Glutamatergic neuron (in vitro differentiated cells): Measurements from ENCODE around the gene USP7. TPM values are rescaled to one million over a fixed set of nuclear protein-coding genes. Genes with fewer than 3 reads are reported as not detected.

Source experiments
- DNase-seq: peaks from one replicate; pipeline ENCODE4 v3.0.0; 2022
- H3K27ac Mint-ChIP-seq: one replicate; pipeline ENCODE4 v1.8.0; 2020; ENCODE audit warnings: mild to moderate bottlenecking, mixed read lengths, inconsistent platforms; ENCODE audit not compliant: unreplicated experiment
- H3K27me3 Mint-ChIP-seq: one replicate; pipeline ENCODE4 v1.8.0; 2020; ENCODE audit warnings: mild to moderate bottlenecking, moderate library complexity, mixed read lengths, inconsistent platforms; ENCODE audit not compliant: unreplicated experiment
- H3K36me3 Mint-ChIP-seq: one replicate; pipeline ENCODE4 v1.8.0; 2020; ENCODE audit warnings: mild to moderate bottlenecking, mixed read lengths, inconsistent platforms; ENCODE audit not compliant: unreplicated experiment
- H3K4me1 Mint-ChIP-seq: one replicate; pipeline ENCODE4 v1.8.0; 2020; ENCODE audit warnings: mild to moderate bottlenecking, low read depth, mixed read lengths, inconsistent platforms; ENCODE audit not compliant: unreplicated experiment
- H3K4me3 Mint-ChIP-seq: one replicate; pipeline ENCODE4 v1.8.0; 2020; ENCODE audit warnings: mild to moderate bottlenecking, mixed read lengths, inconsistent platforms; ENCODE audit not compliant: unreplicated experiment
- H3K9me3 Mint-ChIP-seq: one replicate; pipeline ENCODE4 v1.8.0; 2020; ENCODE audit warnings: mild to moderate bottlenecking, moderate library complexity, mixed read lengths, inconsistent platforms; ENCODE audit not compliant: unreplicated experiment
- CTCF ChIP-seq: fragments of 200-600 bp; sonication (generic); IDR thresholded peaks from one replicate; pipeline ENCODE4 v1.5.0; 2021; ENCODE audit not compliant: partially characterized antibody, unreplicated experiment
- total RNA-seq: library from RNA; stranded (reverse); fragmentation: NEBNext Ultra II Directional; extraction: Animal tissue kit (Norgen Biotek cat#: 25700); gene quantifications from one replicate; pipeline ENCODE4 v1.2.1, GENCODE V29; 2021; ENCODE audit not compliant: unreplicated experiment

Gene USP7
- total RNA-seq, 1 donor from 2014 or later: 167 TPM

GRCh38 chr16:8867216-8867931, 96.3 kb downstream of the USP7 start:
- H3K36me3 Mint-ChIP-seq: no peaks in the 10 kb centered on the region
- peaks cover 12% of the 10 kb centered on the region for H3K9me3 Mint-ChIP-seq
- peak overlapping the region; percentile 95 for H3K27ac Mint-ChIP-seq
- H3K4me3 Mint-ChIP-seq: peak overlapping the region; percentile 98
- peaks cover 22% of the 10 kb centered on the region for H3K27me3 Mint-ChIP-seq
- peak; percentile 50 for DNase-seq
- peaks cover 20% of the 10 kb centered on the region for H3K4me1 Mint-ChIP-seq
- TF ChIP-seq CTCF: no peak

- Mint-ChIP-seq H3K4me3 (peak overlapping the region; percentile 98), H3K4me1 (peaks cover 24% of the 10 kb centered on the region)
Measured at GRCh38 chr16:8866884-8867215, 96.9 kb downstream of the USP7 start.

GRCh38 chr16:8866118-8866883, 97.4 kb downstream of the USP7 start:
- Mint-ChIP-seq H3K36me3 (no peaks in the 10 kb centered on the region), H3K27me3 (peaks cover 24% of the 10 kb centered on the region), H3K4me1 (peaks cover 28% of the 10 kb centered on the region), H3K4me3 (peak overlapping the region; percentile 84), H3K9me3 (peaks cover 15% of the 10 kb centered on the region), H3K27ac (peak overlapping the region; percentile 89)
- DNase-seq: peak; percentile 80
- TF ChIP-seq CTCF: no peak

More at GRCh38 chr16:8866884-8867215, 96.9 kb downstream of the USP7 start:
- no peak for DNase-seq
- Mint-ChIP-seq H3K36me3 (no peaks in the 10 kb centered on the region), H3K9me3 (peaks cover 15% of the 10 kb centered on the region), H3K27ac (peak overlapping the region; percentile 95), H3K27me3 (peaks cover 24% of the 10 kb centered on the region)
- no peak for TF ChIP-seq CTCF

- H3K27me3 Mint-ChIP-seq: peaks cover 24% of the 10 kb centered on the region
- no peak for DNase-seq
- peak overlapping the region; percentile 89 for H3K27ac Mint-ChIP-seq
- peaks cover 33% of the 10 kb centered on the region for H3K4me1 Mint-ChIP-seq
- TF ChIP-seq CTCF: no peak
- H3K9me3 Mint-ChIP-seq: peaks cover 15% of the 10 kb centered on the region
- no peaks in the 10 kb centered on the region for H3K36me3 Mint-ChIP-seq
- H3K4me3 Mint-ChIP-seq: peak overlapping the region; percentile 84
Measured at GRCh38 chr16:8865145-8865882, 98.4 kb downstream of the USP7 start.
